ENCODE results near the gene ZNF385C.

DNA sequence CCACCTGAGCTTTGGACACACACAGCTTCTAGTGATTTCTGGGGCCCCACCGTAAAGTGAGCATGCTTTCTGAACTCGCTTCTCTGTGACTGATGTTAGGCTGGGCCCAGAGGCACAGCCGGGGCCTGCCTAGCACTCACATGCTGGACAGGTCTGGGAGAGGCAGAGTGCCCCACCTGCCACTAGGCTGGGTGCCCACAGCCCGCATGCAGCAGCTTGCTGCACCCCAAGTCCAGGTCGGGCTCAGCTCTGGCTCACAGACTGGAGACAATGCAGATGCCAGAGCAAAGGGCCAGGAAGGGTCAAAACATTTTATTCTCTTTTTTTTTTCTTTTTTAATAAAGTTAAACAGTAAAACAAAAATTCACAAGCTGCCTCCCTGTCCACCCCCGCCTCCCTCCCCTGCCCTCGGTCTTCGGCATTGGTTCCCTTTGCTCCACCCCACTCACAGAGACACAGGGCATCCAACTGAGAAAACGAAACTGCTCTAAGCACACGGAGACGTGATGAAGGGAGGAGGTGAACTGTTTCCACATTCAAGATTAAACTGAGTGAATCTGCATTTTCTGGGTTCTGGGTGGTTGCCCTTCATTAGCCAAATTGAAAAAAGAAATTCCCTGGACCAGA is 122.0 kb downstream of the ZNF385C start:
- TF ChIP-seq, protein P1, sequence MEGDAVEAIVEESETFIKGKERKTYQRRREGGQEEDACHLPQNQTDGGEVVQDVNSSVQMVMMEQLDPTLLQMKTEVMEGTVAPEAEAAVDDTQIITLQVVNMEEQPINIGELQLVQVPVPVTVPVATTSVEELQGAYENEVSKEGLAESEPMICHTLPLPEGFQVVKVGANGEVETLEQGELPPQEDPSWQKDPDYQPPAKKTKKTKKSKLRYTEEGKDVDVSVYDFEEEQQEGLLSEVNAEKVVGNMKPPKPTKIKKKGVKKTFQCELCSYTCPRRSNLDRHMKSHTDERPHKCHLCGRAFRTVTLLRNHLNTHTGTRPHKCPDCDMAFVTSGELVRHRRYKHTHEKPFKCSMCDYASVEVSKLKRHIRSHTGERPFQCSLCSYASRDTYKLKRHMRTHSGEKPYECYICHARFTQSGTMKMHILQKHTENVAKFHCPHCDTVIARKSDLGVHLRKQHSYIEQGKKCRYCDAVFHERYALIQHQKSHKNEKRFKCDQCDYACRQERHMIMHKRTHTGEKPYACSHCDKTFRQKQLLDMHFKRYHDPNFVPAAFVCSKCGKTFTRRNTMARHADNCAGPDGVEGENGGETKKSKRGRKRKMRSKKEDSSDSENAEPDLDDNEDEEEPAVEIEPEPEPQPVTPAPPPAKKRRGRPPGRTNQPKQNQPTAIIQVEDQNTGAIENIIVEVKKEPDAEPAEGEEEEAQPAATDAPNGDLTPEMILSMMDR (conservative IDR thresholded peaks at IDR 0.05) = no peak
- TF ChIP-seq EZH2 (IDR thresholded peaks at IDR 0.05; ENCODE audit: low read depth) = no peak

Data from PC-9 (cell line).